HG02571 (cell line): ENCODE data around the gene WDR36.

ENCODE experiments used
- ATAC-seq: cut with Tn5 transposase; IDR thresholded peaks from one replicate; pipeline ENCODE4 v1.9.1; 2021; ENCODE audit warnings: mild to moderate bottlenecking, moderate library complexity; ENCODE audit not compliant: unreplicated experiment

The WDR36 gene

DNA sequence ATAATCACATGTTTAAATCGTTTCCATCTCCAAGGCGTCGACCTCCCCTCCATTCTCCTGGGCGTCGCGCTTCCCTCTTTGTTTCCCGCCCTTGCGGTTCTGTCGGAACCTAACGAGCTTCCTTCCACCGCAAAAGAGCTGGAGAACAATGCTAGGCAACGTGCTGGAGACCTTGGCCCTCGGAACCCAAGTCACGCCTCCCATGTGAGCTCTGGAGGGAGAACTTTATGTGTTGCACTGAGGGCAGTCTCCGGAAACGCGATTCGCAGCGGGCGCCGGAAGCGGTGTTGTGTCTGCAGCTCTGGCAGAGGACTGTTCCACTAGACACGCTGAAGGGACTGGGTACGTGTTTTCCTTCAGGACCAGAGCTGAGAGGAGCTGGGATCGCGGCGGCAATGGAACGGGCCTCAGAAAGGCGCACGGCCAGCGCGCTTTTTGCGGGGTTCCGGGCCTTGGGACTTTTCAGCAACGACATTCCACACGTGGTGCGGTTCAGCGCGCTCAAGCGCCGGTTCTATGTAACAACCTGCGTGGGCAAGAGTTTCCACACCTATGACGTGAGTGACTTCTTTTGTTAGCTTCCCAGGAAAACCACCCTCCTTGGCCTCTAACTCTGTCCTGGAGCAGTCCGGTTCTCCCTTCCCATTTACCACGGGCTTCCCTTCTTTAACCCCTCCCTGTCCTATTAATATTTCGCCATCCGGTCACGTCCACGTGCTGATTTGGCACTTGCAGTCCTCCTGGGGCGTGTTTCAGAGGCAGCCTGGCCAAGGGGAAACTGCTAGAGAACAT is at the start of gene WDR36:
WDR36 (plus strand) TSS at position 287 of the 792 bp plus-strand sequence; CDS start at position 396, 109 bp downstream.
- peak; percentile 94 for ATAC-seq

GRCh38 chr5:111043712-111044506 is 48.2 kb upstream of the WDR36 start:
- ATAC-seq = no peak

GRCh38 chr5:111058064-111058463 is 34.1 kb upstream of the WDR36 start:
- ATAC-seq = no peak

DNA sequence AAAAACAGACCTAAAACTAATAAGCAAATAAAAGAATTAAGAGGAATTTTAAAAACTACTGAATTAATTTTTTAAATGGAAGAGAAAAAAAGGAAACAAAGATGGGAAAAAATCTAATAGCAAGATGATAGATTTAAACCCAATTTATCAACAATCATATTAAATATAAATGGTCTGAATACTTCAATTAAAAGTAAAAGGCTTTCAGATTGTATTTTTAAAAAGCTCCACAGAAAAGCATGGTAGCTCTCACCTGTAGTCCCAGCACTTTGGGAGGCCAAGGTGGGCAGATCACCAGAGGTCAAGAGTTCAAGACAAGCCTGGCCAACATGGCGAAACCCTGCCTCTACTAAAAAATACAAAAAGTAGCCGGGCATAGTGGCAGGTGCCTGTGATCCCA is 32.0 kb upstream of the WDR36 start:
- ATAC-seq = no peak

DNA sequence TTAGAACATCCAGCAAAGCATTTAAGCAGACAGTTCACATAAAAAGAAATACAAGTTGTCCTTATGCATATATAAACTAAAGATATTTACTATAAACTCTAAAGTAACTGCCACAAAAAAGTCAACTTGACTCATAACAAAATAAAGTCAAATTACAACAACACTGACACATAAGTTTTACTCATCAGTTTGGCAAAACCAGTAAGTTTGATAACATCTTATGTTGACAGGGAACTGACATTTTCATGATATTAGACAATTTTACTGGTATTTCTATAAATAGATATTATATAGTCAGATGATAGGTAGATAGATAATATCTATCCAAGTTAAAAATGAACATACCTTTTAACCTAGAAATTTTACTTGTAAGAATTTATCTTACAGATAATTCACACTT is 30.5 kb upstream of the WDR36 start:
- no peak for ATAC-seq

- no peak for ATAC-seq
Measured at GRCh38 chr5:111063709-111064322, 28.3 kb upstream of the WDR36 start.

DNA sequence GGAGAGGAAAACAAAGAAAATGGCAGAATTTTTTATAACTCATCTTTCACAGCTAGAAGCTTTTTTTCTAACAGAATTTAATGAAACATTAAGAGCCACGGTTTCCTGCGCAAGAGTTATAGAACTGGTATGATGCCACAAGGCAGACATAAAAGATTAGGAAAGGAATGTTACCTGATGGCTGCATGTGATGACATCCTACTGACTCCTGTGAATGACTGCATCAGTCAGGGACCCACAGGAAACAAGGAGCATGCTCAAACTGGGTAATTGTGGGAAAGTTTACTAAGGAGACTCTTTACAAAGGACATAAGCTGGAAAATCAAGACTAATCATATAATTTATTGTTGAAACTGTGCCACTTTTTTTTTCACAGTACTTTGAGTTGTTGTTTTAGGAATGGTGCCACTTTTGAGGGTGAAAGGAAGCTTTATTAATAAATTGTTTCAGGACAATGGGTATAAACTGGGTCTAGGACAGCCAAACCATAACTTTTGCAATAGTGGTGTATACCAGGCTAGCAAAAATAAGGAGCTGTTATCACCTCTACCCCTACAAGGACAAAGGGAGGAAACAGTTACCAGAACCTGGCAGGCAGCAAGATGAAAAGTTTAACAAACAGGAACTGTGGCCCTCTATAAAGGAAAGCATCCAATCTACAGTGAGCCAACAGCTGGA is 25.7 kb upstream of the WDR36 start:
- no peak for ATAC-seq

- no peak for ATAC-seq
Measured at GRCh38 chr5:111068213-111068612, 23.9 kb upstream of the WDR36 start.

- no peak for ATAC-seq
Measured at GRCh38 chr5:111069839-111070238, 22.3 kb upstream of the WDR36 start.

DNA sequence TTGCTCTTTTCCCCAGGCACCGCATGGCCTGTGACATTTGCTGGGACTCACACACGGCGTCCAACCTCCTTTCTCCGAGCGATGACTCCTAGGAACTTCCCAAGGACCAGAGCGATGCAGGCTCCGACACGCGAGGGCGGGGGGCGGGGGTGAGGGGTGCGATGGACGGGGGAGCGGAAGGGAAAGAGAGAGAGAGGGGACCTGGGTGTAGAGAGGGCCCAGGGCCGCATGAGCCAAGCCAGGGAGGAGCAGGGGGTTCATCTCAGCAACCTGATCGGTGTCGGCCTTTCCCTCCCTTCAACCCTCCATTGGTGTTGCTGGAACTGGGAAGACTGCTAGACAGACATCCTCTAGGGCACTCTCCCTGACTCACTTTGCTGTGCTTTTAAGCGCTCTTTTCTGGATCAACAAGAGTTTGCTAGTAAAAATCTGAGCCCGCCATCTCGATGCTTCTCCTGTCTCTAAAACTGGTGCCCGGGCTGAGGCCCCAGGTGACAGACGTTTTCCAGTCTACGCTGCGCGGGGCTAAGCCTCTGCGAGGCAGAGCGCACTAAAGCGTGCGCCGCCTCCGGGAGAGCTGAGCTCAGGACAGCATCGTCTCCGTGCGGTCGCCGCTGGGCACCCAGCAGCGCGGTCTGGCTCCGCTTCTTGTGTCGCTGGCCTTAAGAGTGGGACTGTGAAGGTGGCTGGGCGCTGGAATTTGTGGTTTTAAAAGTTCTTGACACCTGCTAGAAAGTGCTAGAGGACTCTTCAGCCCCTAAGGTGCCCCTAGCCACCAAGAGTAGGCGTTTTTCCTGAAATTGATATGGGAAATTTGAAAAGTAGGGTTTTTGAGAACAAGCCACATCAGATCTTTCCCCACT is 21.6 kb upstream of the WDR36 start:
- no peak for ATAC-seq

DNA sequence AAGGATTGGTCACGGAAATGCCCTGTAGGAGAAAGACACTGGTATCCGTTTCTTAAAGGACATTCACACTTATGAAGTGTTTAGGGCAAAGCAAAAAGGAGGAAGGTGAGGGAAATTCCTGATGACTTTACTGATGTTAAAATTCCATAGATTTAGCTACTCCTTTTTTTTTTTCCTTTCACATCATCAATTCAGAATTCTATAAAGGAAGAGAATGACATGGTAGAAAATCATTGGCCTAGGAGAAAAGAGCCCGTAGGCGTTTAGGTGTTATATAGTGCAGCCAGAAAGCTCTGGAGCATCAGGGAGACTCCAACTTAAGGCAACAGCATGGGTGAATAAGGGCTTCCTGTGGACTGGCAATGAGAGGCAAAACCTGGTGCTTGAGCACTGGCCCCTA is 20.7 kb upstream of the WDR36 start, which contains the start of gene TSLP:
TSLP (plus strand) TSS at position 301 of the 400 bp plus-strand sequence. CDS start 178 bp downstream, outside the sequence.
- no peak for ATAC-seq

DNA sequence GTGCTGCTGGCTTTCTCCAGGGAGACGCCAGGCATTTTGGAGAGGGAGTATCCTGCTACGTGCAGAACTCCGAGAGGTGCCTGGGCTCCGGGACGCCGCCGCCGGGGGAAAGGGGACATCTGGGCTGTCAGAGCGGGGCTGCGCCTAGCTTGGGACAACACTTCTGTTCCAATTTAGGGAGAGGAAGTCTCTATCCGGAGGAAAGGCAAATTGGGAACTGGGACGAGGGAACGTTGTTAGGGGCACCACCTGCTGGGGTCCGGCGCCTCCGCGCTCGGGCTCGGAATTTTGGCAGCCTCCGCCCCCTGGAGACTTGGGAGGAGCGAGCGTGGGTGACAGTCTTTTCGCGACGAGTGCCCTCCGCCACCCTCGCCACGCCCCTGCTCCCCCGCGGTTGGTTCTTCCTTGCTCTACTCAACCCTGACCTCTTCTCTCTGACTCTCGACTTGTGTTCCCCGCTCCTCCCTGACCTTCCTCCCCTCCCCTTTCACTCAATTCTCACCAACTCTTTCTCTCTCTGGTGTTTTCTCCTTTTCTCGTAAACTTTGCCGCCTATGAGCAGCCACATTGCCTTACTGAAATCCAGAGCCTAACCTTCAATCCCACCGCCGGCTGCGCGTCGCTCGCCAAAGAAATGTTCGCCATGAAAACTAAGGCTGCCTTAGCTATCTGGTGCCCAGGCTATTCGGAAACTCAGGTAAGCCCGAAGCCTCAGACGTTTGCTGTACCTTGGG is 19.0 kb upstream of the WDR36 start:
- ATAC-seq = peak; percentile 76

DNA sequence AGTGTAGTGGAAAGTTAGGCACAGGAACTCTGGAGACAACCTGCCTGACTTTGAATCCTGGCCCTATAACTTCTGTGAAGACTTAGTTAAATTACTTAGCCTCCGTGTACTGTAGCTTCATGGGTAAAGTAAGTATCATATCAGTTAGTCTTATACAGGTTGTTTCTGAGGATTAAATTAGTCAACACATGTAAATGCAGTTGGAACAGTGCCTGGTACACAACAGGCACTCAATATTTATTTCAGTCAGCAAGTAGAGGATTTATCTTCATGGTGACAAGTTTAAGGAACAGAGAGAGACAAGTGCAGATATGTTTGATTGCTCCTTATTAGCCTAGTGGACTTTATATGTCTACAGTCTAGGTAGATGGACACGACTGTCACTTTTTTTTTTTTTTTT is 17.9 kb upstream of the WDR36 start:
- ATAC-seq = no peak

- no peak for ATAC-seq
Measured at GRCh38 chr5:111075520-111075919, 16.6 kb upstream of the WDR36 start.

DNA sequence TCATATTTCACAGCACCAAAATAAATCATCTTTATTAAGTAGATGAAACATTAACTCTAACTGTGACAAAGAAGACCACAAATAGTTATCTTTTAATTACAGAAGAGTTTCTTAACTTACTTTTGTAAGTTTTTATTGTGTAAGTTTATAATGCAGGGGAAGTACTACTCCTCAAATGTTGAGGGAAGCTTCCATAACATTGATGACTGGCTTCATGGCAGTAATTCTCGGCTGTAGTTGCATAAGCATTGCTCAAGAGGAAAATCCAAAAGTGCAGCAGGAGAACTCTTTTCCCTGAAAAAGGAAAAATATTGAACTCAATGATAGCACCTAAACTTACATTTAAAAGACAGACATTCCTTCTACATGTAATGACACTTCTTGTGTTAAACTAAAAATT is 16.1 kb upstream of the WDR36 start:
- ATAC-seq = no peak

- ATAC-seq = no peak
Measured at GRCh38 chr5:111077678-111078077, 14.5 kb upstream of the WDR36 start.

DNA sequence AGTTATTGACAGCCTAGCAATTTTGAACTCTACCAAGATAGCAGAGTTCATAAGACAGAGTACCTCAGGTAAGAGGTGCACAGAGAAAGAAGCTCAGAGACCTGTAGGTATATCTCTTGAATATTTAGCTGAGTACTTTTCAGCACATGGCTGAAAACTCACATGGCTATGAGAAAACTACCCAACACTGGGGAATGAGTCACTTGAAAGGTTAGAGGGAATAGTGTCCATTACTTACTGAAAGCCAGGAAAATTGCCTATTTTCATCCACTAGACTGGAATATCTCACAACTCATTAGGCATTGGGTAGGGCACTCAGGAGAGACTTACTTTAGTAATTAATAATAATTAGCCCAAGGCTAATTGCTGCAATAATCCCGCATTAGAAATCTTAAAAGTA is 12.3 kb upstream of the WDR36 start:
- ATAC-seq = no peak

GRCh38 chr5:111083323-111083722 is 8.8 kb upstream of the WDR36 start:
- ATAC-seq = no peak

GRCh38 chr5:111095982-111096381 is 3.8 kb downstream of the WDR36 start:
- ATAC-seq = no peak
